Effector memory CD4-positive, alpha-beta T cell (primary cell): ENCODE results near the gene WDR64.
"Not testable (repeated sequence)": the region's sequence is repeated elsewhere in the genome, so short reads cannot be mapped to it uniquely, and the experiment has no call there.

ENCODE experiments used
- DNase-seq, 3 donors: peaks; one replicate each; pipeline ENCODE4 v3.0.0-alpha.2; 2020
- H3K27ac ChIP-seq: 2 replicates; pipeline ENCODE4 v1.7.0; 2013; ENCODE audit warnings: mild to moderate bottlenecking, low read length, moderate library complexity; ENCODE audit not compliant: insufficient read depth, poor library complexity, severe bottlenecking
- H3K27me3 ChIP-seq: replicated peaks from 2 replicates; pipeline ENCODE4 v1.7.0; 2013; ENCODE audit warnings: mild to moderate bottlenecking, low read length; ENCODE audit not compliant: insufficient read depth, control insufficient read depth, poor library complexity, severe bottlenecking
- H3K36me3 ChIP-seq: 2 replicates; pipeline ENCODE4 v1.7.0; 2013; ENCODE audit warnings: mild to moderate bottlenecking, low read length, moderate library complexity; ENCODE audit not compliant: control insufficient read depth, insufficient read depth
- H3K4me1 ChIP-seq: 2 replicates; pipeline ENCODE4 v1.7.0; 2013; ENCODE audit warnings: low read length, mild to moderate bottlenecking; ENCODE audit not compliant: control insufficient read depth, insufficient read depth, poor library complexity, severe bottlenecking
- H3K4me3 ChIP-seq: 2 replicates; pipeline ENCODE4 v1.7.0; 2013; ENCODE audit warnings: low read length, low read depth, mild to moderate bottlenecking; ENCODE audit not compliant: insufficient read depth, poor library complexity, severe bottlenecking
- H3K9me3 ChIP-seq: 2 replicates; pipeline ENCODE4 v1.7.0; 2013; ENCODE audit warnings: mild to moderate bottlenecking, low read length, moderate library complexity; ENCODE audit not compliant: control insufficient read depth

WDR64 gene

DNA sequence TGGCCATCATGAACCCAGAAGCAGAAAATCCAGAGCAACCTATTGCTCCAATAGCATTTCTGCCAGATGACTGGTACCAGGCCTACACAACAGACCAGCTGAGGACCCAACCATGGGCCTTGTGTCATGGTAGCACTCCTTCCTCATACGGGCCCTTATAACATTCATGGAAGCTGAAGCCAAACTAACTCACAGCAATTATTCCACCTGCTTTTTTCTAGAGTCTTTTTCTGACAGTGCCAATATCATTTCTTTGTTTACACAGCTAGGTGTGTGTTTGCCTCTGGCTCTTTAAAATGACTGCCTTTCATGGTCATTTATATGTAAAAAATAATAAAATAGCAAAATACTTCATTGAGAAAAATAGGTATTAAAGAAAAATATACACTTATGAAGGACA, 3.9 kb upstream of the WDR64 start:
- no peaks in the 10 kb centered on the region for H3K9me3 ChIP-seq
- H3K27me3 ChIP-seq = no peaks in the 10 kb centered on the region
- H3K36me3 ChIP-seq = no peaks in the 10 kb centered on the region
- H3K27ac ChIP-seq = no peak overlapping the region
- no peak overlapping the region for H3K4me3 ChIP-seq
- no peak for DNase-seq
- no peaks in the 10 kb centered on the region for H3K4me1 ChIP-seq

DNA sequence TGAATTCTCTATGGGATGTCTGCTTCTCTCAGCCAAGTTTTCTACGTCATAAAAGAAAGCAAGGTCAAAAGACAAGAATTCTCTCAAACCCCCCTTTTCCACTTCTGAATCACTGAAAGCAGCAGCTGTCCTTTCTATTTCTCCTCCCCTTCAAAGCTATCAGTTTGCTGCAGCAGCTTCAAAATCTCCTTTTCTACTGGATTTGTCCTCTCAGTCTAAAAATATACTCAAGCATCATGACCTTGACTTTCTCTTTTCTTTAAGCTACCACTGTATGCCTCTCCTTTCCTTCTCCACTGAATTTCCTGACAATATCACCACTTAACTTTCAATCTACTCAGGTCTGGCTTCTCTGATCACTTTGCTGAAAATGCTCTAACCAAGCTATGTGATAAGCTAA, 1.9 kb downstream of the WDR64 start:
- Histone ChIP-seq H3K27ac (no peak overlapping the region), H3K4me3 (no peak overlapping the region), H3K4me1 (no peaks in the 10 kb centered on the region), H3K36me3 (no peaks in the 10 kb centered on the region), H3K27me3 (no peaks in the 10 kb centered on the region), H3K9me3 (no peaks in the 10 kb centered on the region)
- no peak for DNase-seq

DNA sequence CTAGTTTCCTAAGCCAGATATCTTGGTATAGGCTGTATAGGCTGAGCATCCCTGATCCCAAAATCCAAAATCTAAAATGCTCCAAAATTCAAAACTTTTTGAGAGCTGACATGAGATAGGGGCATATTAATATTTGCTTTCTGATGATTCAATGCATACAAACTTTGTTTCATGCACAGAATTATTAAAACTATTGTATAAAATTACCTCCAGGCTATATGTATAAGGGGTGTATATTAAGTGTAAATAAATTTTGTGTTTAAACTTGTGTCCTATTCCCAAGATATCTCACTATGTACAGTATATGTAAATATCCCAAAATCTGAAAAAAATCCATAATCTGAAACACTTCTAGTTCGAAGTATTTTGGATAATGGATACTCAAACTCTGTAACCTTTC, 2.6 kb downstream of the WDR64 start:
- Histone ChIP-seq H3K4me3 (no peak overlapping the region), H3K27me3 (no peaks in the 10 kb centered on the region), H3K27ac (no peak overlapping the region), H3K4me1 (no peaks in the 10 kb centered on the region), H3K9me3 (no peaks in the 10 kb centered on the region), H3K36me3 (no peaks in the 10 kb centered on the region)
- no peak for DNase-seq

DNA sequence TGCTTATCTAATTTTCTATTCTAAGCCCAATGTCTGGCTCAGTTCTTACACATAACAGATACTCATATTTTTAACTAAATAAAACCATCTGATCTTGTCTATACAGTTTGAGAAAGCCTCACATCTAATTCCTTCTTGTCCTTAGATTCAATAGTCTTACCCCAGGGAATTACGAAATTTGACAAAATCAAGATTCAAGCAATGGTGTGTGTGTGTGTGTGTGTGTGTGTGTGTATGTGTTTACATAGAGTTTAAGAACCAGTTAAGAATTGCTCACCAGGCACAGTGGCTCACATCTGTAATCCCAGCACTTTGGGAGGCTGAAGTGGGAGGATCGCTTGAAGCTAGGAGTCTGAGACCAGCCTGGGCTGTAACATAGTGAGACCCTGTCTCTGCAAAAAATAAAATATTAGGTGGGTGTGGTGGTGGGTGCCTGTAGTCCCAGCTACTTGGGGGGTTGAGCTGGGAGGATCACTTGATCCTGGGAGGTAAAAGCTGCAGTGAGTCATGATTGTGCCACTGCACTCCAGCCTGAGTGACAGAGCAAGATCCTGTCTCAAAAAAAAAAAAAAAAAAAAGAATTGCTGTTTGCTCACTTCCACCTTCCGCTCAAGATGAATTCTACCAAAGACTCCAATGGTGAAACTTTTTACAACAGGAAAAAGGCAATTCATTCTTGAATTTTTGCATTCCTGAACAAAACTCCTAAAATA, 6.2 kb downstream of the WDR64 start:
- DNase-seq = no peak
- no peaks in the 10 kb centered on the region for H3K27me3 ChIP-seq
- no peaks in the 10 kb centered on the region for H3K9me3 ChIP-seq
- no peaks in the 10 kb centered on the region for H3K36me3 ChIP-seq
- no peaks in the 10 kb centered on the region for H3K4me1 ChIP-seq
- H3K4me3 ChIP-seq = no peak overlapping the region
- no peak overlapping the region for H3K27ac ChIP-seq

DNA sequence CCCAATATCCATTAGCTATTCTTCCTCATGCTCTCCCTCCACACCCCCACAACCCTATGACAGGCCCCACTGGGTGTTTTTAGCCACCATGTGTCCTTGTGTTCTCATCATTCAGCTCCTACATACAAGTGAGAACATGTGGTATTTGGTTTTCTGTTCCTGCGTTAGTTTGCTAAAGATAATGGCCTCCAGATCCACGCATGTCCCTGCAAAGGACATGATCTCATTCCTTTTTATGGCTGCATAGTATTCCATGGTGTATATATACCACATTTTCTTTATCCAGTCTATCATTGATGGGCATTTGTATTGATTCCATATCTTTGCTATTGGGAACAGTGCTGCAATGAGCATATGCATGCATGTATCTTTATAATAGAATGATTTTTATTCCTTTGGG, 6.9 kb downstream of the WDR64 start:
- H3K36me3 ChIP-seq, DNase-seq, H3K4me1 ChIP-seq, H3K4me3 ChIP-seq, H3K27me3 ChIP-seq, H3K27ac ChIP-seq, H3K9me3 ChIP-seq: not testable (repeated sequence)

DNA sequence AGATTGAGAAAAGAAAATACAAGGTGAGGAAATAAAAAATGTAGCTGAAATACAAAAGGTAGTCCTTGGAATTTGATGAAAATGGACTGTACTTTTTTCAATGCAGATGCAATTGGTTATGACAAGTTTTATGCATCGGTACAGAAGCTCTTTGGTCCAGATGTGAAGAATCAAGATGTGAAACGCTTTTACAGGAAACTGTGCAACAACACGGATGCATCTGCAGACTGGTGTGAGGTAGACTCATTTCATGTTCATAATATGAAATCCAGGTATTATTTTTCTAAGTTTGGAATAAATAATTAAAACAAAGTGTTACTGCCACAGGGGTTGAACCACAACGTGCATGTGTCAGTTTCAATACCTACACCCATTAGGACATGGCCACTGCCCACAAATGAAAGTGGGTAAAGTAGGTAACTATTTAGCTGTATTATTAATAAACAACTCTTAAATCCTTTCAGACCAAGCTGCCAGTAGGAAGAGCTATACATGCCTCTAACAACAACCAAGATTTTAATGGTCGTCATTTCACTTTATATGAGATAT, 8.4 kb downstream of the WDR64 start:
- Histone ChIP-seq H3K27me3 (no peaks in the 10 kb centered on the region), H3K4me1 (no peaks in the 10 kb centered on the region), H3K4me3 (no peak overlapping the region), H3K36me3 (no peaks in the 10 kb centered on the region), H3K9me3 (no peaks in the 10 kb centered on the region), H3K27ac (no peak overlapping the region)
- no peak for DNase-seq

DNA sequence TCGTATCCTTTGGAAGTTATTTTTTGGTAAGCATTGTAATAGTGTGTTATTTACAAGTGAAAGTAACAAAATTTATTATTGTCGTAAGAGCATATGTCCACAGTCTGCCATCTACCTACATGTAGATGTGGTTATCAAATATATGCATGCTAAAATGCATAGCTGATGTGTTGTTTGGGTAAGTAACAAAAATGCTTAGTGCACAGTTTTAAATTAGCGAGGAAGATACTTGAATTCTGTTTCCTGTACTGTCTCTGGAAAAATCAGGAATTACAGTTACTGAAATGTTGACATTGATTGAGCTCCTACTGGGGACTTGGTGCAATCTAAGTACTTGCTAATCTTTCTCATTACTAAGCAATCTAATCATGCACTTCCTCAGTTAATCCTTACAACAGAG, 14.3 kb downstream of the WDR64 start:
- no peak overlapping the region for H3K27ac ChIP-seq
- H3K4me1 ChIP-seq = no peaks in the 10 kb centered on the region
- H3K36me3 ChIP-seq = no peaks in the 10 kb centered on the region
- H3K4me3 ChIP-seq = no peak overlapping the region
- no peaks in the 10 kb centered on the region for H3K27me3 ChIP-seq
- H3K9me3 ChIP-seq = no peaks in the 10 kb centered on the region
- DNase-seq = no peak

DNA sequence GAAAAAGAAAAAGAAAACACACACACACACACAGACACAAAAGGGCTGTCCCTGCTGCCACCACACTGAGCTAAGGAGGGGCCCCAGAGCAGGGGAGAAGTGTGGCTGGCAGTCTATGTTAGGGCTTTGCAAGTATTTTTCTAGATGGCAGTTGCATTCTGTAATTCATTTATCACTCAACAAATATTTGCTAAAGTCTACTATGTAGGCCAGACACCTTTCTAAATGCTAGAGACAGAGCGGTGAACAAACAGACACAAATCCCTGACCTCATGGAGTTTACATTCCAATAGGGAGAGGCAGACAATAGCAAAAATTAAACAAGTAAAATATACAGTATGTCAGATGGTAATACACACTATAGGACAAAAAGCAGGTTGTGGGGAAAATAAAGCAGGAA, 20.2 kb downstream of the WDR64 start:
- Histone ChIP-seq H3K4me3 (no peak overlapping the region), H3K4me1 (no peaks in the 10 kb centered on the region), H3K27ac (no peak overlapping the region), H3K36me3 (no peaks in the 10 kb centered on the region), H3K27me3 (no peaks in the 10 kb centered on the region), H3K9me3 (no peaks in the 10 kb centered on the region)
- no peak for DNase-seq

DNA sequence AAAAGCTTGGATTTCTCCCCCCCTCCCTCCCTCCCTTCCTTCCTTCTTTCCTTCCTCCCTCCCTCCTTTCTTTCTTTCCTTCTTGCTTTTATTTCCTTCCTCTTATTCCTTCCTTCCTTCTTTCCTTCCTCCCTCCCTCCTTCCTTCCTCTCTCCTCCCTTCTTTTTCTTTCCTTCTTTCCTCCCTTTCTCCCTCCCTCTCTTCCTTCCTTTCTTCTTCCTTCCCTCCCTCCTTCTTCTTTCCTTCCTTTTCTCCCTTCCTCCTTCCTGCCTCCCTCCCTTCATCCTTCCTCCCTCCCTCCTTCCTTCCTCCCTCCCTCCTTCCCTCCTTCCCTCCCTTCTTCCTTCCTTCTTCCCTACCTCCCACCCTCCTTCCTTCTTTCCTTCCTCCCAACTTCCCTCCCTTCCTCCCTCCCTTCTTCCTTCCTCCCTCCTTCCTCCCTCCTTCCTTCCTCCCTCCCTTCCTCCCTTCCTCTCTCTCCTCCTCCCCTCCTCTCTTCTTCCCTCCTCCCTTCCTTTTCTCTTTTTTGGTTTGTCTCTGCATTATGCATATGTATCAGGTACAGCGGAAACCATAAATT, 22.8 kb downstream of the WDR64 start:
- H3K27me3 ChIP-seq = no peaks in the 10 kb centered on the region
- no peak overlapping the region for H3K4me3 ChIP-seq
- H3K9me3 ChIP-seq = no peaks in the 10 kb centered on the region
- H3K27ac ChIP-seq = no peak overlapping the region
- no peaks in the 10 kb centered on the region for H3K4me1 ChIP-seq
- H3K36me3 ChIP-seq = no peaks in the 10 kb centered on the region
- no peak for DNase-seq

DNA sequence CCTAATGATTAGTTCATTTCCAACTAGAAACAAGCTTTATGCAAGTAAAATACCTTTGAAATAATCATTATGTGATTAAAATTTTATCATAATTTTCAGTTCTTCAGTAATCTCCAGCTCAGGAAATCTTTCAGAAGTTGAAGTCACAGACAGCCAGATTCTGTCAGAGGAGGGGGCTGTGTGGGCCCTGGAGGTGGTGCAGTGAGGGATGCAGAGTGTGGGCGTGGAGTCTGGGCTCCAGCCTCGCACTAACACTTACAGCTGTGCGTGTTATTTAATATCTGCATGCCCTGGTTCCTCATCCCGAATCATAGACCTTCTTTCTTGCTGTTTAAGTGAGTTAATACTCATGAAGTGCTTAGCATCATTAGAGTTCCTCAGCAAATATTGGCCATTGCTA, 23.9 kb downstream of the WDR64 start:
- no peak overlapping the region for H3K27ac ChIP-seq
- no peaks in the 10 kb centered on the region for H3K36me3 ChIP-seq
- H3K27me3 ChIP-seq = no peaks in the 10 kb centered on the region
- H3K4me3 ChIP-seq = no peak overlapping the region
- DNase-seq = no peak
- H3K4me1 ChIP-seq = no peaks in the 10 kb centered on the region
- no peaks in the 10 kb centered on the region for H3K9me3 ChIP-seq
